Adipose tissue (tissue), 3 donors: ENCODE results near the gene ATP5ME. TPM values are rescaled to one million over a fixed set of nuclear protein-coding genes. Genes with fewer than 3 reads are reported as not detected.

Source experiments
- H3K27ac ChIP-seq: one replicate; pipeline ENCODE4 v1.5.1; 2013; ENCODE audit warnings: low read depth, low read length
- WGBS, 3 donors: extraction: QIAGEN DNeasy Blood & Tissue Kit; methylation state at CpG; one replicate each; pipeline ENCODE4 v1.1.7; 2013; 5-methylcytosine and 5-hydroxymethylcytosine counted together
- polyA plus RNA-seq, 3 donors: library from polyadenylated mRNA; stranded (reverse); fragments of 200-250 nt; gene quantifications; one replicate each; pipeline ENCODE4 v1.2.3, GENCODE V29; 2013
- donor health status: healthy with polysubstance abuse.
- donor health status: Bipolar disorder and iron deficiency.
- donor health status: healthy.

The ATP5ME gene
- polyA plus RNA-seq, 3 donors: 262 to 586 (median 547) TPM

- no peak overlapping the region for H3K27ac ChIP-seq
- 86 to 93% (median 92%) methylated on average over 16 of the region's 16 CpGs for WGBS, 3 donors
Measured at GRCh38 chr4:632196-632790, 41.8 kb downstream of the ATP5ME start.

GRCh38 chr4:630656-631055 is 43.4 kb downstream of the ATP5ME start:
- no peak overlapping the region for H3K27ac ChIP-seq
- WGBS, 3 donors: 65 to 72% (median 71%) methylated on average over 9 of the region's 9 CpGs

- WGBS, 3 donors: 48 to 56% (median 53%) methylated on average over 20 of the region's 20 CpGs
- no peak overlapping the region for H3K27ac ChIP-seq
Measured at GRCh38 chr4:629915-630641, 44.0 kb downstream of the ATP5ME start.

- no peak overlapping the region for H3K27ac ChIP-seq
- 61 to 84% (median 79%) methylated on average over 9 of the region's 9 CpGs for WGBS, 3 donors
Measured at GRCh38 chr4:629636-629914, 44.5 kb downstream of the ATP5ME start.

- no peak overlapping the region for H3K27ac ChIP-seq
- WGBS, 3 donors: 79 to 85% (median 83%) methylated on average over 26 to 27 of the region's 27 CpGs
Measured at GRCh38 chr4:628821-629635, 45.0 kb downstream of the ATP5ME start.

- H3K27ac ChIP-seq: no peak overlapping the region
- 76 to 92% (median 87%) methylated on average over 15 to 17 of the region's 17 CpGs for WGBS, 3 donors
Measured at GRCh38 chr4:628311-628741, 45.8 kb downstream of the ATP5ME start.

- 74 to 78% (median 76%) methylated on average over 14 of the region's 15 CpGs for whole genome bisulfite sequencing, 3 donors
- H3K27ac ChIP-seq: no peak overlapping the region
Measured at GRCh38 chr4:627347-628125, 46.5 kb downstream of the ATP5ME start.

- no peak overlapping the region for H3K27ac ChIP-seq
- 75 to 77% (median 76%) methylated on average over 20 of the region's 20 CpGs for WGBS, 3 donors
Measured at GRCh38 chr4:626201-627091, 47.6 kb downstream of the ATP5ME start.

GRCh38 chr4:625631-626161 is 48.4 kb downstream of the ATP5ME start:
- WGBS, 3 donors: 88 to 94% (median 91%) methylated on average over 39 of the region's 39 CpGs
- no peak overlapping the region for H3K27ac ChIP-seq

- 71 to 79% (median 74%) methylated on average over 21 of the region's 21 CpGs for WGBS, 3 donors
- H3K27ac ChIP-seq: no peak within 1 kb of the TSS
Measured at GRCh38 chr4:624705-625590, 49.1 kb downstream of the ATP5ME start, which contains the start of gene PDE6B. PDE6B (plus strand) TSS chr4:625573; CDS start chr4:625627, 54 bp downstream.

GRCh38 chr4:623914-624566 is 50.0 kb downstream of the ATP5ME start:
- WGBS, 3 donors: 46 to 52% (median 51%) methylated on average over 27 to 29 of the region's 29 CpGs
- H3K27ac ChIP-seq: no peak overlapping the region

- H3K27ac ChIP-seq: no peak overlapping the region
Measured at GRCh38 chr4:622996-623913, 50.8 kb downstream of the ATP5ME start.

More at GRCh38 chr4:622996-623913, 50.8 kb downstream of the ATP5ME start:
- 64 to 79% (median 78%) methylated on average over 24 of the region's 24 CpGs for WGBS, 3 donors
